KOPT-K1 (cell line): Measurements from ENCODE around the gene PPT1.

ENCODE experiments used
- H3K27ac ChIP-seq: fragments of 200-600 bp; sonication (generic); 2 replicates; pipeline ENCODE4 v1.5.1; 2016; ENCODE audit warnings: antibody characterized with exemption, mild to moderate bottlenecking, low read depth, low read length; ENCODE audit not compliant: poor library complexity, severe bottlenecking
- H3K36me3 ChIP-seq: fragments of 200-600 bp; sonication (generic); 2 replicates; pipeline ENCODE4 v1.5.1; 2017; ENCODE audit warnings: antibody characterized with exemption, mild to moderate bottlenecking, low read length, moderate library complexity; ENCODE audit not compliant: insufficient read depth
- H3K9me3 ChIP-seq: fragments of 200-600 bp; sonication (generic); 2 replicates; pipeline ENCODE4 v1.5.1; 2017; ENCODE audit warnings: antibody characterized with exemption, low read length, mild to moderate bottlenecking; ENCODE audit not compliant: insufficient read depth, poor library complexity, severe bottlenecking

Gene PPT1

DNA sequence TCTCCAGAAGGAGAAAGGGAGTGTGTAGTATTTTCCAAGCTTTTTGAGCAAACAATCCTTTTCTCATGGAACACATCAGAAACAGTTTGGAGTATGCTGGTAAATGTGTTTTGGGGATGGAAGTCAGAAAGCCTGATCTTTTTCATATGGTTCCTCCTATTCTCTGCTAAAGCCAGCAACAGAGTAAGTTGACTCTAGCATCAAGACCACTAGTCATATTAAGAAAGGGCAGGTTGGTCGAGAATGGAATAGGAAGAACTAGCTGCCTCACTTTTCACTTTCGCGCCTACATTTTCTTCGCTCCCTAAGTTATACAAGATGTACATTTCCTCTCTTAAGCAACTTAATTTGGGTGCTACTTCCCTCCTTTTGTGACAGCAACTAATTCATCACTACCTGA, 24.0 kb downstream of the PPT1 start:
- H3K27ac ChIP-seq: no peak overlapping the region

DNA sequence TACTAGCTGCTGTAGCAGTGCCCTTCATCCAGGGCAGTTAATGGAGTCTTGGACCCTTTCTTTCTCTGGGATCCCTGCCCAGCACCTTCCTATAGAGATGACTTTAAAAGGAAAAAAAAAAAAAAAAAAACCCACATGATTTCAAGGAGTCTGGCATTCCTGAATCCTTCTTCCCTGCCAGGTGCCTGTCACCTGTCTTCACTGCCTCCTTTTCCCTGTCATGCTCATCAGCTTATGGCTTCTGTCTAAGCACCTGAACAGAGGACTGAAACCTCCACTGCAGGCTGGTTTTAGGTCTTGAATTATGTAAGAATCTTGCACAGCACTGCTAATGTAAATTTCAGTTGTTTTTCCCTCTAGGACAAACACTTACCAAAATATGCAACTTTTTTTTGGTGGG, 24.9 kb downstream of the PPT1 start:
- H3K36me3 ChIP-seq: peaks cover 100% of the 10 kb centered on the region
- no peaks in the 10 kb centered on the region for H3K9me3 ChIP-seq
- no peak overlapping the region for H3K27ac ChIP-seq

More for the DNA sequence above, 24.0 kb downstream of the PPT1 start:
- Histone ChIP-seq H3K36me3 (peaks cover 100% of the 10 kb centered on the region), H3K9me3 (no peaks in the 10 kb centered on the region)

GRCh38 chr1:40067851-40068250, 29.2 kb downstream of the PPT1 start:
- H3K27ac ChIP-seq: no peak overlapping the region
- no peaks in the 10 kb centered on the region for H3K9me3 ChIP-seq
- H3K36me3 ChIP-seq: peaks cover 100% of the 10 kb centered on the region

DNA sequence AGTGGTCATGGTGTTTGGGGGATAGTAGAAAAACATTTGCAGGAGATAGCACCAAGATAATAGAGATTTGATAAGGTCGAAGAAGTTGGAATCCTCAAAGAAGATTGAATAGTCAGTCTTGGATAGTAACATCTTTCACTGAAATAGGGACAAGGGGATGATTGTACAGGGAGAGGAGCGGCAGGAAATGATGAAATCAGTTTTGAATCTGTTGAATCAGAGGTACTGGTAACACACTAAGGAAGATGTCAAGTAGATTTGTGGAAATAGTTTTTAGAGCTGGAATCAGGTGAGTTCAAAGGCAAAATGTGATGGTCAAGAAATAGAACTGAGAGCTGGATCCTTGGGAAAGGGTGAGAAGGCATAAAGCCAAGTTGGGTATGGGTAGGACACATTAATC, 30.0 kb downstream of the PPT1 start:
- peaks cover 100% of the 10 kb centered on the region for H3K36me3 ChIP-seq
- H3K27ac ChIP-seq: no peak overlapping the region
- no peaks in the 10 kb centered on the region for H3K9me3 ChIP-seq

DNA sequence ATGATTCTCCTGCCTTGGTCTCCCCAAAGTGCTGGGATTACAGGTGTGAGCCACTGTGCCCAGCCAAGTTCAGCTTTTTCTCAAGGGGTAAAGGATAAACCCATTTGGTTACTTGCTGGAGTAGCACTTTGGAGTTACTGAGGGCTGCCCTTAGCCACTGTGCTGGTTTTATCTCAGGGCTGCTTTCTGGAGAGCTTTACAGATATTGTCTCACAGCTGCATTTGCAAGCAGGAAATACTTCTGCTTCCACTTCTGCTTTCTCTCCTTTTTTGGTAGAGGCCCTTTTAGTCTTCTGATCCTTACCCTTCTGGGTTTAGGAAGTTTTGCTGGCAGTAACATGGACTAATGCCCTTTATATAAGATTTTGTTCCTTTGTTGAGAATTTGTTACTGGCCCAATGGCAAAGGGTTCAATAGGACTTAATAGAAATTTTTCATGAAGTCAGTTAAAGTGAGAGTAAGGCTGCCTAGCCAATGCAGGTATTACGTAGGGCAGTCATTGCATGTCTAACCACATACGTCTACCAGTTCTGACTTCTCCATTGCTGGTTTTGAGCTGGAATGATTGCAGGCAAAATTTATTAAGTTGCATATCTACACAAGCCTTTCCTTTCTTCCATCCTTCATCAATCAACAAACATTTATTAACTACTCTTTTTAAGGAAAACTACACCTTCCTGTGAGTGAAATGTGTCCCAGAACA, 32.1 kb downstream of the PPT1 start:
- Histone ChIP-seq H3K9me3 (no peaks in the 10 kb centered on the region), H3K36me3 (peaks cover 100% of the 10 kb centered on the region), H3K27ac (no peak overlapping the region)

- Histone ChIP-seq H3K27ac (peak overlapping the region; percentile 63), H3K36me3 (peaks cover 77% of the 10 kb centered on the region), H3K9me3 (no peaks in the 10 kb centered on the region)
These were observed 36.9 kb downstream of the PPT1 start for GRCh38 chr1:40059960-40060750.

DNA sequence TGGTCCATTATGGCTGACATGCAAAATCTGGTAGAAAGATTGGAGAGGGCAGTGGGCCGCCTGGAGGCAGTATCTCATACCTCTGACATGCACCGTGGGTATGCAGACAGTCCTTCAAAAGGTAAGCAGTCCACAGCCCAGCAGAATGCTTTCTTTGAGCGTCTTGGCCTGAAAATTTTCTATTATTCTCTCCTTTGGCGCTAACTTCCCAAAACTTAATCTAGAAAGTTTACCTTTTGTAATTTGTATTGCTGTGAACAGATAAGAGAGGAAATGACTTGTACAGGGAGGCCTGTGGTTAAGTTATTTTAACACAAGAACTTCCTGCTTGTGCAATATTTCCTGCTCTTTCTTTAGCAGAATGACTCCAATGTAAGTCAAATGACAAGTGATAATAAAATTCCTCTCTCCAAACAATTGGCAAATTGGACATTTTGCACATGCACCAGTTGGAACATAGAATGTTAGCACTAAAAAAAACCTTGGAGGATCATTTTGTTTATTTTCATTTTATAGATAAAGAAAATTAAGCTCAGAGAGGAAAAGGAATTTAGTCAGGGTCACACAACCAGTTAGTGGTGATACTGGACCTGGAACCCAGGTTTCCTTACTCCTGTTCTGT, 37.6 kb downstream of the PPT1 start:
- Histone ChIP-seq H3K27ac (peak overlapping the region; percentile 63), H3K9me3 (no peaks in the 10 kb centered on the region), H3K36me3 (peaks cover 74% of the 10 kb centered on the region)

DNA sequence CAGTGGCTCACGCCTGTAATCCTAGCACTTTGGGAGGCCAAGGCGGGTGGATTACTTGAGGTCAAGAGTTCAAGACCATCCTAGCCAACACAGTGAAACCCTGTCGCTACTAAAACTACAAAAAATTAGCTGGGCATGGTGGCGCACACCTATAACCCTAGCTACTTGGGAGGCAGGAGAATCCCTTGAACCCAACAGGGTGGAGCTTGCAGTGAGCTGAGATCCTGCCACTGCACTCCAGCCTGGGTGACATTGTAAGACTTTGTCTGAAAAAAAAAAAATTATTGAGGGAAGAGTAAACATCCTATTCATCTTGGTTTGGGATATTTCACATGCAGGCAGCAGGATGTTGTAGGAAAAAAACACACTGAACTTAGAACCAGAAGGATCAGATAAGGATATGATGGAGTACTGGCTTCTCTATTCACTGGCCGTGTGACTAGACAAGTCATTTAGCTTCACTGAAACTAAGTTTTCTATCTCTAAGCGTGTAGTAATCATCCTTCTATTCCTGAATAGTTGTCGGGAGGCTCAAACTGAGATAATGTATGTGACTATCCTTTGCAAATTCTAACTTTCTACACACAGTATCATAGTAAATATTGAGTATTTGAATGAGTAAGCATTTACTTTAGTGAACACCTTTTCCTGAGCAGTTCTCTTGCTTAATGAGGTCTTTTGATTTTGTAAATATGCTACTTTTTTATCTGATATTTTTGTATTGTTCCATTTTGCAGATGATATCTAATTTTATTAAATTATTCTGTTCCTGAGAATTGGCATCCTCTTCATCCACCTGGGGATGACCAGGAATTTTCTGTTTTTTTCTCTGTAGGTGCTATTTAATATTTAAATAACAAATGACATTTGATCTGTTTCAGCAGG, 38.4 kb downstream of the PPT1 start:
- Histone ChIP-seq H3K9me3 (no peaks in the 10 kb centered on the region), H3K36me3 (peaks cover 72% of the 10 kb centered on the region), H3K27ac (peak overlapping the region; percentile 63)

DNA sequence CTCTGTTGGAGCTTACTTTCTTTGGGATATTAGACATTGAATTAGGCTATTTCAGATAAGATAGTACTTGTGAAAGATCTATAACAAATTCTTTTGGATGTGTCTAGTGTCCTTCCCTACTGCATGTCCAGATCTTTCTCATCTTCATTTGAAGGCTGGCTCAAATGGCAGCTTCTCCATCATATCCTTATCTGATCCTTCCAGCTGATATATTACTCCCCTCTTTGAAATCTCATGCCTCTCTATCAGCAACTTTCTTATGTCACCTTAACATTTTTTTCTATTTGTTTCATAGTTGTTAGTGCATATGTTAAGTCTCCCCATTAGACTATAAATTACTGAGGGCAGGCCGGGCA, 39.0 kb downstream of the PPT1 start:
- H3K27ac ChIP-seq: peak overlapping the region; percentile 63
- peaks cover 70% of the 10 kb centered on the region for H3K36me3 ChIP-seq
- no peaks in the 10 kb centered on the region for H3K9me3 ChIP-seq

- peaks cover 64% of the 10 kb centered on the region for H3K36me3 ChIP-seq
- H3K27ac ChIP-seq: no peak overlapping the region
- no peaks in the 10 kb centered on the region for H3K9me3 ChIP-seq
These were observed 39.6 kb downstream of the PPT1 start for GRCh38 chr1:40057310-40058030.

DNA sequence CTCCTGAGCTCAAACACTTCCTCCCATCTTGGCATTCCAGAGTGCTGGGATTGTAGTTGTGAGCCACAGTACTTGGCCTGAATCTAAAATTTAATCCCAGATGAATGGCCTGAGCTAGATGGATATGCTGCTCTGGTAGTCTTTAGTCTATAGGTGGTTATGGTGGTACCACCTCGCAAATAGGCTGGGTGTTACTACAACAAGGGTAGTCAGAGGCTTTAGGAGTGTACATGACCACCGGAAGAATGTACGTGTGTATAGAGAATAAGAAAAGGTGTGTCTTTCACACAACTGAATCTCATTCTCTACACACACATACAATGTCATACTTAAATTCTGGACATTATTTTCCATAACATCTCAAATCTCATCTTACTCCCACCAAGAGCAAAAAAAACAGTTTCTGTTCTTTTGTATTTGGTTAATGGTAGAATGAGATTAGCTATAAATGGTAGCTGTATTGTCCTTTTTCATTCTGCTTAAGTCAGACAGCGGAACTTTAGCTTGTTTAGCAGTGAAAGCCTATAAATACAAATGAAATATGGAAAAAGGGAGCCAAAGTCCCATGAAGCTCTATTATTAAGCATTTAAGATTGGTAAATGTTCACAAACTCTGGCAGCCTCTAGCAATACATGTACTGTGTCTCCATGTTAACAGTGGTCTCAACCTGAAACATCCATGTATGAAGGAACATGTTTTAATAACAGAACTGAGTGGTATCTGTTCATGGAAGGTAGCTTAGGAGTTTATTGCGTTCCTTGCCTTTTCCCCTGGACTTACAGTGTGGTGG, 40.3 kb downstream of the PPT1 start:
- Histone ChIP-seq H3K36me3 (peaks cover 57% of the 10 kb centered on the region), H3K9me3 (no peaks in the 10 kb centered on the region), H3K27ac (no peak overlapping the region)

GRCh38 chr1:40053138-40053887, 43.7 kb downstream of the PPT1 start:
- Histone ChIP-seq H3K27ac (no peak overlapping the region), H3K36me3 (peaks cover 56% of the 10 kb centered on the region), H3K9me3 (no peaks in the 10 kb centered on the region)

DNA sequence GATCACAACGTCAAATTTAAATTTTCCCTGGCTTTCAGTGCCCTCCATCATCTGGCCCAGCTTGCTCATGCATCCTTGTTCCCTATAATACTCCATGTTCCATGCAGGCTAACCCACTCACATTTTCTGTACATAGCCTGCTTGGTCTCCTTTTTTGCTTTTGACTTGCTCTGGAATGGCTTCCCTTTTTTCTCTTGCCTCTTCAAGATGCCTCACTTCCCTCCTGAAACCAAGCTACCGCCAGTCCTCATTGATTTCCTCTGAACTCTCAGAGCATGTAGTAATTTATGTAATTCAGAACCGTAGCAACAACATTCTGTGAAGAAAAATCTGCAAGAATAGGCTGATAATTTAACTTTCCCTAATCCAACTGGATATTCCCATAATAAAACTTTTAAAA, 46.2 kb downstream of the PPT1 start:
- Histone ChIP-seq H3K27ac (no peak overlapping the region), H3K36me3 (peaks cover 60% of the 10 kb centered on the region), H3K9me3 (no peaks in the 10 kb centered on the region)
